SHP77 (cell line): ENCODE measurements around the gene CPXM2.

Experiments used
- DNase-seq, 2 experiments: peaks; one replicate each; lab custom pipeline; 2025; lab: John Stamatoyannopoulos, UW

The CPXM2 gene

GRCh38 chr10:123904834-123905409 lies 13.3 kb upstream of the CPXM2 start:
- no peak for DNase-seq

- DNase-seq: no peak
These were observed 12.0 kb upstream of the CPXM2 start for GRCh38 chr10:123903621-123904020.

- no peak for DNase-seq
These were observed 10.0 kb upstream of the CPXM2 start for GRCh38 chr10:123901621-123902020.

- no peak for DNase-seq
These were observed 5.5 kb upstream of the CPXM2 start for GRCh38 chr10:123897146-123897545.

- no peak for DNase-seq
These were observed 4.8 kb upstream of the CPXM2 start for GRCh38 chr10:123896246-123896927.

- no peak for DNase-seq
These were observed 2.0 kb upstream of the CPXM2 start for GRCh38 chr10:123893651-123894050.

- no peak for DNase-seq
These were observed 857 bp downstream of the CPXM2 start for GRCh38 chr10:123890756-123891143.

- DNase-seq: no peak
These were observed 1.4 kb downstream of the CPXM2 start for GRCh38 chr10:123890226-123890625.

GRCh38 chr10:123889821-123890220 lies 1.8 kb downstream of the CPXM2 start:
- DNase-seq: no peak

- no peak for DNase-seq
These were observed 2.9 kb downstream of the CPXM2 start for GRCh38 chr10:123888751-123889150.

GRCh38 chr10:123888256-123888655 lies 3.4 kb downstream of the CPXM2 start:
- no peak for DNase-seq

- DNase-seq: no peak
These were observed 5.3 kb downstream of the CPXM2 start for GRCh38 chr10:123886292-123886691.

GRCh38 chr10:123885406-123886170 lies 6.0 kb downstream of the CPXM2 start:
- no peak for DNase-seq

- DNase-seq: no peak
These were observed 6.7 kb downstream of the CPXM2 start for GRCh38 chr10:123884907-123885381.

- no peak for DNase-seq
These were observed 7.2 kb downstream of the CPXM2 start for GRCh38 chr10:123884351-123884906.

- DNase-seq: no peak
These were observed 7.8 kb downstream of the CPXM2 start for GRCh38 chr10:123883673-123884320.

- DNase-seq: no peak
These were observed 8.7 kb downstream of the CPXM2 start for GRCh38 chr10:123882681-123883445.

GRCh38 chr10:123882177-123882576 lies 9.4 kb downstream of the CPXM2 start:
- no peak for DNase-seq

GRCh38 chr10:123879606-123880257 lies 11.9 kb downstream of the CPXM2 start:
- DNase-seq: no peak

- no peak for DNase-seq
These were observed 12.8 kb downstream of the CPXM2 start for GRCh38 chr10:123878666-123879303.
